ENCODE measurements around the gene TCF12.

DNA sequence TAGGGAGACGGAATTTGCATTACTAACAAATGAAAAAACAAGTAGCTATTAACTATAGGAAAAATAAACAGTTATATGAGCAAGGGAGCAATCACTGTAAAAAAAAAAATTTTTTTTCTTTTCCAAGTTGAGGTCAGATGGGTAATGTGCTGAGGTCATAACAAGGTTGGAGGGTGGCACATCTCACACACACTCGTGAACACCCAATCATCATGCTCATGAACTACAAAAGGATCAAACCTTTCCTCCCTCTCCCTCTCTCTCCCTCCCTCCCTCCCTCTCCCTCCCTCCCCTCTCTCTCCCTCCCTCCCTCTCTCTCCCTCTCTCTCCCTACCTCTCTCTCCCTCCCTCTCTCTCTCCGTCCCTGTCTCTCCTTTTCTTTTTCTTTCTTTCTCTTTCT is 360.0 kb downstream of the TCF12 start:
- TF ChIP-seq, protein P1, sequence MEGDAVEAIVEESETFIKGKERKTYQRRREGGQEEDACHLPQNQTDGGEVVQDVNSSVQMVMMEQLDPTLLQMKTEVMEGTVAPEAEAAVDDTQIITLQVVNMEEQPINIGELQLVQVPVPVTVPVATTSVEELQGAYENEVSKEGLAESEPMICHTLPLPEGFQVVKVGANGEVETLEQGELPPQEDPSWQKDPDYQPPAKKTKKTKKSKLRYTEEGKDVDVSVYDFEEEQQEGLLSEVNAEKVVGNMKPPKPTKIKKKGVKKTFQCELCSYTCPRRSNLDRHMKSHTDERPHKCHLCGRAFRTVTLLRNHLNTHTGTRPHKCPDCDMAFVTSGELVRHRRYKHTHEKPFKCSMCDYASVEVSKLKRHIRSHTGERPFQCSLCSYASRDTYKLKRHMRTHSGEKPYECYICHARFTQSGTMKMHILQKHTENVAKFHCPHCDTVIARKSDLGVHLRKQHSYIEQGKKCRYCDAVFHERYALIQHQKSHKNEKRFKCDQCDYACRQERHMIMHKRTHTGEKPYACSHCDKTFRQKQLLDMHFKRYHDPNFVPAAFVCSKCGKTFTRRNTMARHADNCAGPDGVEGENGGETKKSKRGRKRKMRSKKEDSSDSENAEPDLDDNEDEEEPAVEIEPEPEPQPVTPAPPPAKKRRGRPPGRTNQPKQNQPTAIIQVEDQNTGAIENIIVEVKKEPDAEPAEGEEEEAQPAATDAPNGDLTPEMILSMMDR (IDR thresholded peaks at IDR 0.05), result no peak
- TF ChIP-seq POLR2A (IDR thresholded peaks at IDR 0.05), result no peak
